NCI-H69 (cell line): Measurements from ENCODE around the gene MOV10.

ENCODE experiments used
- DNase-seq: peaks from one replicate; lab custom pipeline; 2025; lab: John Stamatoyannopoulos, UW

MOV10 gene

DNA sequence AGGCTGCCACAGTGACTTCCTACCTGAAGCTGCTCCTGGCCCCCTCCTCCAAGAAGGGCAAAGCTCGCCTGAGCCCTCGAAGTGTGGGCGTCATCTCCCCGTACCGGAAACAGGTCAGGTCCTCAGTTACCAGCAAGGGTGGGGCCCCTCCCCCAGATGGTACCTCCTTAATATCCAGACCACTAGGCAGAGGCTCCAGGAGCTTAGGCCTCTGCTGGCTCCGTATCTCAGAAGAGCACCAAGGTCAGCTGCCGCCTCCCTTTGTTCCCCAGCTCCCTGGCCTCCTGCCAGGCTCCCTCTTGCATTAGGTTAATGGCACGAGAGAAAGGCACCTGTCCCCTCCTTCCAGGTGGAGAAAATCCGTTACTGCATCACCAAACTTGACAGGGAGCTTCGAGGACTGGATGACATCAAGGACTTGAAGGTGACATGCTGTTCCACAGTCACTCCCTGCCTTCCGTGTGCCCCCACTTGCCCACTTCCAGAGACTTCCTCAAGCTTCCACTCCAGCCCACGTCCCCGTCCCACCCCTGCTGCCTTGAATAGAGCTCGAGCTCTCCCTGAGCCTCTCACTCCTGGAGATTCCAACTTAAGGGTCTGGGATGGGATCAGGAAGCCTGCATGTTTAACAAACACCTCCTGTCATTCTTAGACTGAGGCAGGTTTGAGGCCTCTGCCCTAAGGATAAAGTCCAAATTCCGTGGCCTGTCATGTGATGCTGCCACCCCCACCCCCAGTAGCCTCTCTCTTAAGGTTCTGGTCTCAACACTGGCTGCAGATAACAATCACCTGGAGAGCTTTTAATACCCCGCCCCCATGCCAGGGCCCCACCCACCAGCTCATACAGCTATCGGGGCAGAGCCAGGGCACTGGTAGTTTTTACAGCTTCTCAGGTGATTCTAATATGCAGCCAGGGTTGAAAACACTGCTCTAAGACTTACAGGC, 24.2 kb downstream of the MOV10 start:
- DNase-seq, result peak; percentile 76

DNA sequence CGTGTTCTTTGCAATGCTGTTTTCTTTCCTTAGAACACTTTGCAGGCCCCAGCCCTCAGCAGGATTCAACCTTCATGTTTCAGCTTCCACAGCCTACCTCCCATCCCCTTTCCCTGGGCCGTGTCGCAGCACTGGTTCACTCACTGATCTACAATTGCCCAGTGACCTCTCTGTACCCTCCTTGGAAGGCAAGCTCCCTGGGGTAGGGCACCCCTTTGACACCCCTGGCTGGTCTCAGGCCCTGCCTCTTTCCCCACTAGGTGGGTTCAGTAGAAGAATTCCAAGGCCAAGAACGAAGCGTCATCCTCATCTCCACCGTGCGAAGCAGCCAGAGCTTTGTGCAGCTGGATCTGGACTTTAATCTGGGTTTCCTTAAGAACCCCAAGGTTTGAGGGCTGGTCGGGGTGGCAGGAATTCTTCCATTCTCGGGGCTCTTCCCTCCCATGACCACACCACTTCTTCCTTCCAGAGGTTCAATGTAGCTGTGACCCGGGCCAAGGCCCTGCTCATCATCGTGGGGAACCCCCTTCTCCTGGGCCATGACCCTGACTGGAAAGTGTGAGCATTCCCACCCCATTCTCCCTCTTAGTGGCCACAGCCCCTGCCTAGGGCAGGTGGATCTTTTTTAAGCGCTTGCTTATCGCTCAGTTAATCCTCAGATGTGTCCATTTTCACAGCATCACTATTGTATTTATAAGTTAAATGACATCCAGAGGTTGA, 25.1 kb downstream of the MOV10 start:
- no peak for DNase-seq

DNA sequence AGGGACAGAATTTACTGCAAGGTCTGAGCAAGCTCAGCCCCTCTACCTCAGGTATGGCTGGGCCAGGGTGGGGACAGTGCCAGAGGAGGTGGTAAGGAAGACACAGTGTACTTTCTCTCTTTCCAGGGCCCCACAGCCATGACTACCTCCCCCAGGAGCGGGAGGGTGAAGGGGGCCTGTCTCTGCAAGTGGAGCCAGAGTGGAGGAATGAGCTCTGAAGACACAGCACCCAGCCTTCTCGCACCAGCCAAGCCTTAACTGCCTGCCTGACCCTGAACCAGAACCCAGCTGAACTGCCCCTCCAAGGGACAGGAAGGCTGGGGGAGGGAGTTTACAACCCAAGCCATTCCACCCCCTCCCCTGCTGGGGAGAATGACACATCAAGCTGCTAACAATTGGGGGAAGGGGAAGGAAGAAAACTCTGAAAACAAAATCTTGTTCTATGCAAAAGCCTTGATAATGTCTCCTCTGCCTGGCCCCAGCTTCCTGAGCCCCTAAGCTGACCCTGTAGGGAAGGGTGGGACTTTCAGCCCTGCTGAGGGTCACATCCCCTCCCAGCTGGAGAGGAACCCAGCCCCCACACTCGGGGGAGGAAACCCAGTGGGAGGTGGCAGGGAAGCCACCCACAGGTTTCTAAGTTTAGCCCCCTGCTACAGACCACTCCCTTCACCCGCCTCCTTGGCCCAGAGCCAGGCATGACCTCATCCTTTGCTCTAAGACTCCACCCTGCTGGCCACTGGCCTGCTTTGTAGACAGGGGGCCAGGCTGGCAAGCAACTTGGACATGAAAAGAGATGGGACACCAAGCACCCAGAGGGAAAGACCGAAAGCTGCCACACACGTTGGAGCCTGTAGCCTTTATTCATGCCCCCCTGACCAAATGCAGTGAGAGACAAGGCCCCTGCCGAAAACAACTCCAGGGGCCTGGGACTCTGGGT, 26.1 kb downstream of the MOV10 start:
- DNase-seq, result peak; percentile 88

DNA sequence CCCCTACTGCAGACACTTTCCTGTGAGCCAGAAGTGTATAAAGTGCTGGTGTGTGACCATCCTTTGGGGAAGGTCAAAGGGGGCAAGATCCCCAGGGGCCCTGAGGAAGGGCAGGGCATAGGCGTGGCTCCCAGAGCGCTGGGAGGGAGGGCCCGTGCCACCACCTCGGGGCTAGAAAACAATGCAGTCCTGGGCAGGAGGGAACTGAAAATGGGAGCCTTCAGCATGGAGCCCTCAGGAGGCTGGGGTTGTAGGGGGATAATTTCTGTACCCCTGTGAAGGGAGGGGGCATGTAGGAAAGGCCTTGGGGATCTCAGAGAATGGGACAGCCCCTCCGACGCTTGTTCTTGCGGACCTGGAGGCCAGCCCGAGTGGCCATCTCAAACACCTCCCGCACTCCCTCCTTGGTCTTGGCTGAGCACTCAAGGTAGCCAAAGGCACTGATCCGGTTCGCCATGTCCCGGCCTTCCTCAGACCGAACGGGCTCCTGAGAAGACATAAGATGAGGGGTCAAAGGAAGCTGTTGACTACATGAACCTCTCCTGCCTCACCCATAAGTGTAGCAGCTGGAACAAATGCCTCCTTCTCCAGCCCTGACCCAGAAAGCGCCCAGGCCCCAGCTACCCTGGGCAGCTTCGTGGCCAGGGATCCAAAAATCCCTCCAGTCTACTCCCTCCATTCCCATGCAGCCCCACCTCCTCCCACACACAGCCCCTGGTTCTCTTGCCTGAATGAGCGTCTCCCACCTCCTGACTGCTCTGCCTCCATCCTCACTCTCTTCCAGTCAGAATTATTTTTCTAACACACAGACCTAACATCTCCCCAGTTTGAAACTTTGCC, 27.0 kb downstream of the MOV10 start:
- peak; percentile 22 for DNase-seq

DNA sequence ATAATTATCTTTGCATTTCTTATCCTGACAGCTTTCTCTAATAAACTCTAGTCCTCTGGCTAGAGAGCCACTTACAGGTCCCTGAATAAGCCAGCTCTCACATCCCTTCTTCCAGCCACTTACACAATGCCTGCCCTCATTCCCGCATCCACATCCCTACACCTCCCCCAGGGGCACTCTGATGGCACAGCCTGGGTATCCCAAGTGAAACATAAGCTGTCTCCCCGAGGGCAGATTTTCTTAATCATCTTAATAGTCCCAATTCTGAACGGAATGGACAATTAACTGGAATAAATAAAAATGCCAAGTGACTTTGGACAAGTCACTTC, 27.6 kb downstream of the MOV10 start:
- peak; percentile 4 for DNase-seq

DNA sequence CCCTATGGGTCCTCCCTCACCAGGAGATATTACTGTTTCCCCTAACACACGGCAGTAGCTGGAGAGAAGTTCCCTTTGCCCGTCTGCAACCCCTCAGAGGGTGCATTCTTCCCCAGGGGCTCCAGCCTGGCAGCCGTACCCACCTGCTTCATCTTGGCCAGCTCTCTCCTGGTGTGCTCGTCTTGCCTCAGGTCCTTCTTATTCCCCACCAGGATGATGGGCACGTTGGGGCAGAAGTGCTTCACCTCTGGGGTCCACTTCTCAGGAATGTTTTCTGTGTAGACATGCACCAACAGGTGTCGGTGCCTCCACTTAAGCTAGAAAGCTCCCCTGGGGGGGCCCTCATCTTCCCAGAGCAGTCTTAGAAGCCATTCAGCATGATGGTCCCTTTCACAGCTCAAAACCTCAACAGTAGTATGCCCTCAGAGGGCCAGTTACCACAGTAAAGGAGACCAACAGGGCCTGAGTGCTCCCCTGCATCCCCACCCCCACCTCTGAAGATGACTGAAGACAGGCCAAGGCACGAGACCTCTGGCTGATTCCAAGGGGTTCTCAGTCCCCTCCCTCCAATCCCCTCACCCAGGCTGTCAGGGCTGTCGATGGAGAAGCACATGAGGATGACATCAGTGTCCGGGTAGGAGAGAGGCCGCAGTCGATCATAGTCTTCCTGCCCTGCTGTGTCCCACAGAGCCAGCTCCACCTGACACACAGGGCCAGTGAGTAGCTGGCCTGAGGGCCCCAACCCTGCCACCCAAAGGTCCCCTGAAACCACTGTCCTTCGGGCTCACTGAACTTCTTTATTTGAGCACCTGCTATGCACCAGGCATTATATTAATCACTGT, 28.2 kb downstream of the MOV10 start:
- no peak for DNase-seq

DNA sequence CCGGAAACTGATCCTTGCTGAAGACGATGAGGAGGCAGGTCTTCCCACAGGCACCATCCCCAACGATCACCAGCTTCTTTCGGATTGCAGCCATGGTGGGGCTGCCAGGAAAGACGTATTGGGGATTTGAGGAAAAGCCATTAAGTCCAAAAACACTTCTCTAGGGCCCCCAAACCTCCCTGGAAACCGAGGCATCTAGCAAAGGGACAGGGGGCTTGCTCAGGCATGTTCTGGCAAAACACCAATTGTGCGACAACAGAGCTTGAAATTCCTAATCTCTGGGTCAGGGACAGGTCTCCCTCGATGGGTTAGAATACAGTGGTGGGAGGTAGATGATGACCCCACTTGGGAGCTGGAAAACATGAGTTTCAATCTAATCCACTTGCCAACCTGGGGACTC, 29.2 kb downstream of the MOV10 start:
- no peak for DNase-seq

DNA sequence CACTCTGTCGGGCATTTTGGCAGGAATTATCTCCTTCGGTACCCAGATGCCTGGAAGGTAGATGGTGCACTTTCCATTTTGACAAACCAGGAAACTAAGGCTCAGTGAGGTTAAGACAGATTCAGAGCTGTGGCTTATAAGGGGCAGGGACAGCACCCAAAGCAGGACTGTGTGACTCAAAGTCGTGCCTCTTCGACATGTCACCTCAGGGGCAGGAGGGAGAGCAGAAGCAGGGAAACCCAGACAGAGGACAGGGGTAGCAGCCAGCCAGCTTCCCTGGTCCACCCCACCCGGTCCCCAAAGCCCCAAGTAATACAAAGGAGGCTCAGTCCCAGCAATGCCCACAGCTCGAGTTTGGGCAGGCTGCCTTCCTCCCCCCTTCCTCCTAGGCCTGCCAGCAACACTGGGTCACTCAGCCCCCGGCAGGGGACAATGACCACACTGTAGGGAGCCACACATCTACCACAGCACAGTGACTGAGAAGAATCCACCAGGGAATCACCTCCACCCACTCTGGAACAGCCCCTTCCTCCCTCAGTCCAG, 30.0 kb downstream of the MOV10 start:
- DNase-seq, result no peak

DNA sequence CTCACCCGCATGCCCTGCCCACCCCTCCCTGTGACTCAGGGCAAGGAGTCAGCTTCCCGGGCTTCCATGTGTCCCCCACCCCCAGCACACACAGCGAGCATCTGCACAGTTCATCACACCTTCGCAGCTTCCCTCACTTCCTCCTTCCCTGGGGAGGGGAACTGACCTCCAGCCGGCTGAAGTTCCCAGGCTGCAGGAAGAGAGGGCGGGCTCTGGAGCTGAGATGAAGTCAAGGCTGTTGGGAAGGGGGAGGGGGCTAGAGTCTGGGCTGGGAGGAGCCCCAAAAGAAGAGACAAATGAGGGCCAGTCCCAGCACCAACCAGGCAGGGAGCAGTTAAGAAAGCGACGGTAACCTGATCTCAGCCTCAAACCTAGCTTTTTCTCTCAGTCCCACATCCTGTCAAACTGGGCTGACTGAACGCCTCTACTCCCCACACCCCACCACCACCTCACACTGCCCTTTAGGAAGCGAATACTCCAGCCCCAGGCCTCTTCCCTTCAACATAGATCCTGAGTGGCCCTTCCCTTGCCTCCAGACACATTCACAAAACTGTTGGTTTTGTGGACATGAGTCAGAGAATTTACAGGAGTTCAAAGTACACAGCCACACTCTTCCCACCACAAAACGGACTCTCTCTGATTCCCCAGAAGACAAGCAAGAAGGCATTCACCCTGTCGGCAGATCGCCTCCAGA, 30.6 kb downstream of the MOV10 start:
- DNase-seq, result peak; percentile 91

DNA sequence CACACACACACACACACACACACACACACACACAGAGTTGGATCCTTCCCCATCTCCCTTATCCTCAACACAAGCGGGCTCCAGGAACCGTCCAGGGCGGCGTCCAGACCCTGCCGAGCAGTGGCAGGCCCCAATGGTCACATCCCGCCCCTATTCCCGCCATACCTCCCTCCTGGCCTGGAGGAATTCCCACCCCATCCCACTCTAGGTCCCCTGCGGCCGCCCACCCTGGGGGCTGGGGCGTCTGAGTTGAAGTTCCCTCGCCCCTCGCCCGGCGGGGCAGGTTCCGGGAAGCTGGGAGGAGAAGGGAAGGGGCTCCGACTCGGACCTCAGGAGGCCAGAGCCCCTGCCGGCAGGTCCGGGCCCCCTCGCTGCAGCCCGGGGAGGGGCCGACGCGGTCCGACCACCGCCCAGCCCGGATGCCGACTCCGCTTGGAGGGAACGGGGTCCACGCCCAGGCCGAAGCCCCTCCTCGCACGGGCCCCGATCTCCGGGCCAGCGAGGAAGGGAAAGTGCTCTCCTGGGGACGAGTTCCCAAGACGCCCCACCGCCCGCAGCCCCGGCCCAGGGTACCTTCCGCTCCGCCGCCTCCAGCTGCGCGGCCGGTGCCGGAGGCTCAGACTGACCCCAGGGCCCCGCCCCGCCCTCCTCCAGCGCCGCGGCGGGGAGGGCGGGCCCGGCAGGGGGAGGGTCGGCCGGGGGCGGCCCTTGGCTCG, 32.2 kb downstream of the MOV10 start, which contains the start of gene RHOC:
Gene RHOC, minus strand, starts transcription at position 623 of the 716 bp plus-strand sequence. CDS start 3,328 bp downstream, outside the sequence.
- peak; percentile 76 for DNase-seq

DNA sequence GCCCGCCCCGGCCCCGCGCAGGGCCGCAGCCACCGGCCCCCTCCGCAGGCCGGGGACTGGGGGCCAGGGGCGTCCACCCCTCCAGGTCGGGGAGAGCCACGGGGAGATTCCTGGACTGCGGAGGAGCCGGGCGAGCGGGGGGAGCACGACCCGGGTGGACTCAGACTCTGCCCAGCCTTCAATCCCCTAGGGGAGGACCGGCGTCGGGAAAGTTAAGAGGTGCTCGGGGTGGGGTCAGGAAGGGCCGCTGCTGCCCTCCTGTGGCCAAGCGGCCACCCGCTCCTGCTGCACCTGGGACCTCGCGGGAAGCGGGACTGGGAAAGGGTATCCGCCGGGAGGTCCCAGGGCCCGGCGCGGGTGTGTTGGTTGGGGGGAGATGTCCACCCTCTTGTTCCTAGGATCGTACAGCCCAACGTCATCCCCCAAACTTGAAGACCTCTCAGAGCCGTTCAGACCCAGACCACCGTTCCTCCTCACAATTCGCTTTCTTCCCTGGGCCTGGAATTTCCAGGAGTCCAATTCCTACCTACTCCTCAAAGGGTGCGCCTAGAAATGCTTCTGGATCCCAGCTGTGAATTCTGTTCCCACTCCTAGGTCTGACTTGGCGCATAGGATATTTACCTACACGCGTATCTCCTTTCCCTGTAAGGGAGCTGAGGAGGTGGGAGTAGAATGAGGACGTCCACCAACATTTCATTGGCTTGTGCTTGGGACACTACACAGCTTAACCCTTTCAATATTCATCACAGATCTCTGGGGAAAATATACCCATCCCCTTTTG, 33.0 kb downstream of the MOV10 start:
- DNase-seq, result peak; percentile 81

DNA sequence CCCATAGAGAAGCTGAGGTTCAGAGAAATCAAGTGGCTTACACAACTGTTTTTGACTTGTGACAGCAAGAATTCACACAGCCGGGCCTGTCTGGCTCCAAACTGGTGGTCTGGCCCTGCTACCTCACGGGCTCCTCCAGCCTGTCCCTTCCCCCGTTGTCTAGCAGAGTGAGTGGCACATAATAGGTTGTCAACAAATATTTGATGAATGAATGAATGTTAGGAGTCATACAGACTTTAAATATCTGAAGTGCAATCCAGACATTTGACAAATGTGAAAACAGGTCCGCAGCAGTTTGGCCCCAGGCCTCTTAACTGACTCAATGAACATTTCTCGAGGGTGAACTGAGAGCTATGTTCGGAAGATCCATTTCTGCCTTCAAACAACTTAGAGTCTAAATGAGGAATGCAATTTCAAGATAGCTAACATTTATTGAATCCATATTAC, 33.6 kb downstream of the MOV10 start:
- DNase-seq, result no peak

DNA sequence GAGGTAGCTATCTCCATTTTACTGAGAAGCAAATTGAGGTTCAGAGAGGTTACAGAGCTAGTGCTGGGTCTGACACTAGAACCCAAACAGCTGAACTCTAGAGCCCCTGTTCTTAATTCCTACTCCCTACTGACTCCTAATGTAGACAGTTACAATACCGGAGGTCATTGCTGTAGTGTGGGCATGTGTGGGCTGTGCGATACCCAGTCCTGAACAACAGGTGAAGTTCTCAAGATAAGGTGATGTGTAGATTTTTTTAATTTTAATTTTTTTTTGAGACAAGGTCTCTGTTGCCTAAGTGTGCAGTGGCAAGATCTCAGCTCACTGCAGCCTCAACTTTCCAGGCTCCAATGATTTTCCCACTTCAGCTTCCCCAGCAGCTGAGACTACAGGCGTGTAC, 34.0 kb downstream of the MOV10 start:
- DNase-seq, result no peak

DNA sequence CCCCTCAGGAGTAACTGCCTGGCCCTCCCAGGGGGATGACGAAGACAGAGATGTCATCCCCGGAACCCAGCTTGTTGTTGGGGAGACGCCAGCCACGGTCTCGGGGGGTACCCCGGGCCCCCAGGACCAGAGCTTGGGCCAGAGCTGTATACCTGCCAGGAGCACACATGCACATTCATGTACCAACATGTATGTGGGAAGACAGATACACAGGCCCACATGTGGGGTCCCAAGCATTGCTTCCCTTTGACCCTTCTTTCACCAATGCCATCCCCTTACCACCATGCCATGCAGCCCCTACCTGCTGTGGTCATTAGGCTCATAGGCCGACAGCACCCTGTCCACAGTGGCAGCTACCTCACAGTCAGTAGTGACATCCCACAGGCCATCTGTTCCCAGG, 35.7 kb downstream of the MOV10 start:
- DNase-seq, result no peak

DNA sequence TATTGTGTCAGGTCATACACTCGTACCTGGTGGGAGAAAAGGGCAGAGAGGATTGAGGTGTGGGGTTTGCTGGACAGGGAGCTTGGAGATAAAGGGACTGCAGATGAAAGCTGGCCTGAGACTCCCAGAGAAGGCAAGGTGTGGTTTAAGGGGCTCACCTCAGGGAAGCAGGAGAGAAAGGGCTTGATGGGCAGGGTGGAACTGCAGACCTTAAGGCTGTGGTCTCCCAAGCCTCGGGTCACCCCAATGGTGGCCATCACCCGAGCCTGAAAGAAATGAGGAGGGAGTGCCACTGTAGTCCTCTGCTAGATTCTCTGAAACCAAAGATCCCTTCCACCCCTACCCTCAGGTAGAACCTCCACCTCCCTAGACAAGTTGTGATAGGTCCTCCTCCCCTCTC, 36.1 kb downstream of the MOV10 start:
- DNase-seq, result no peak

DNA sequence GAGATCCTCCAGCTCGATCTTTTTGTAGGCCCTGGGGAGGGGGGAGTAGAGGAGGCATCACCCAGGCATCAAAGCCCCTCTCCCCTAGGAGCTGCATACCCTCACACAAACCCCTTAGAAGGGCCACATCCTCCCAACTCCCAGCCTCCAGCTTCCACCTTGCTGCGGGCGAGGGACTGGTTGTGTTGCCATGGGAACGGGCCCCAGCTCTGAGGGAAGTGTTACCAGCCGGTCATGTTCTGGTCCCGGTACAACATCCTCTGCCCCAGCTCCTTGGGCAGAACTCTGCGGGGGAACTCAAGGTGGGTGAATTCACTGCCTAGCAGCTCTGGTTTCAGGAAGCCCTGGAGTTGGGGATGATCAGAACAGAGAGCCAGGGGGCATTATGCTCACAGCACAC, 36.6 kb downstream of the MOV10 start:
- DNase-seq, result no peak

DNA sequence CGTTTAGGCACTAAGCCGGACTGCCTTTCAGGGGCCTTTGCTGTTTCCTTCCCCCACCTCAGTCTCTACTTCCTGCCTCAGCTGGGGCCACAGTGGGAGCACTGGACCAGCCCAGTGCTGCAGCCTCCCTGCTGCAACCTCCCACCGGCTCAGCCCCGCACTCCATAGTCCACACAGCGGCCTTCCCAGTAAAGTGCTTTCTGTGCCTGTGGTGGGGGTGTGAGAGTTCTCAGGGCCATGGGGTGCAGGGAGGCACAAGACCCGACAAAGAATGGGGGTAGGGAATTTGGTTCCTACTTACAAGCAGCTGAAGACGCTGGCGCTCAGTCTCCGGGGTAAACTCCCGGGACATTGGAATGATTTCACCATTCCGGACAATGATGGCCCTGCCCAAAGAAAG, 37.2 kb downstream of the MOV10 start:
- peak; percentile 3 for DNase-seq

DNA sequence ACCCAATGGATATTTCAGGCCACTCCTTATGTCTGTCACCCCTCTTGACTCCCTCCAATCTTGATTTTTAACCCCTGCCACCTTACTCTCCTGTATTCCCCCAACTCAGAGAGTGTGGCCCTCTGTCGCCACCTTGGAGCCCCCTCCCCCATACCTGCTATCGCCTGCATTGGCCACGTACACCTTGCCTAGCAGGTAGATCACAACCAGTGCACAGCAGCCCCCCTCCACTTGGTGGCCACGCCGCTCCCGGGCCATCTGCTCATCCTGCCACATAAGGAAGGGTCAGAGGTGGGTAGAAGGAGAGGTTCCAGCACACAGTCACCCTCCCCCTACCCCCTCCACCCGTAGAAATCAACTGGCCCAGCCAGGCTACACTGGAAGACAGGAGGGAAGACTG, 37.7 kb downstream of the MOV10 start:
- no peak for DNase-seq
